Prostate gland (tissue), 2 donors: Measurements from ENCODE around the gene NKG7. TPM values are rescaled to one million over a fixed set of nuclear protein-coding genes. Genes with fewer than 3 reads are reported as not detected.
"Not testable (repeated sequence)": the region's sequence is repeated elsewhere in the genome, so short reads cannot be mapped to it uniquely, and the experiment has no call there.

ENCODE experiments used
- DNase-seq: peaks from one replicate; pipeline ENCODE4 v3.0.0-alpha.2; 2019; ENCODE audit warnings: low spot score
- H3K27ac ChIP-seq, 2 donors: fragments of 200-600 bp; sonication (generic); 2 replicates each; pipeline ENCODE4 v1.5.1; 2017 to 2019
- H3K27me3 ChIP-seq: fragments of 200-600 bp; sonication (generic); replicated peaks from 2 replicates; pipeline ENCODE4 v1.5.1; 2019; ENCODE audit not compliant: insufficient read depth
- H3K36me3 ChIP-seq, 2 donors: fragments of 200-600 bp; sonication (generic); 1 replicate in 1 of 2; 2 replicates in 1 of 2; pipeline versions ENCODE4 v1.5.1 to v1.8.1; 2017 to 2019
- H3K4me1 ChIP-seq: fragments of 200-600 bp; sonication (generic); replicated peaks from 2 replicates; pipeline ENCODE4 v1.5.1; 2019
- H3K4me3 ChIP-seq, 2 donors: fragments of 200-600 bp; sonication (generic); 2 replicates each; pipeline ENCODE4 v1.5.1; 2017 to 2019
- H3K9me3 ChIP-seq: fragments of 200-600 bp; sonication (generic); 2 replicates; pipeline ENCODE4 v1.5.1; 2017
- POLR2A ChIP-seq: fragments of 450-650 bp; IDR thresholded peaks from one replicate; pipeline ENCODE4 v1.6.1; 2016; ENCODE audit warnings: antibody characterized with exemption, mild to moderate bottlenecking
- POLR2AphosphoS5 ChIP-seq: sonication (generic); formaldehyde crosslinking; IDR thresholded peaks from one replicate; pipeline ENCODE4 v1.6.1; 2017; ENCODE audit warnings: antibody characterized with exemption
- WGBS: methylation state at CpG from one replicate; pipeline ENCODE4 v1.1.5; 2018; 5-methylcytosine and 5-hydroxymethylcytosine counted together
- intact Hi-C: fragments of 100-400 bp; cut with DNase I; formaldehyde crosslinking; loops from one replicate; pipeline ENCODE4 v1.14.2; 2022
- total RNA-seq, 2 donors: library from RNA; depleted of rRNA; stranded (reverse); fragments of >200 nt; gene quantifications; one replicate each; pipeline ENCODE4 v1.1.0, GENCODE V29; 2016
- TF ChIP-seq, protein P1 (sequence below), 4 experiments: fragments of 200-600 bp in 2 of 4; fragments of 450-650 bp in 2 of 4; sonication (generic) in 2 of 4; IDR thresholded peaks; 1 replicate in 3 of 4; 2 replicates in 1 of 4; pipeline ENCODE4 v1.5.1; 2016 to 2019; ENCODE audit warnings: antibody characterized with exemption in 4 of 4, mild to moderate bottlenecking in 2 of 4, moderate library complexity in 2 of 4

NKG7 gene
- total RNA-seq, 2 donors from 2014 or later, result 1.8 TPM; not detected in 1

DNA sequence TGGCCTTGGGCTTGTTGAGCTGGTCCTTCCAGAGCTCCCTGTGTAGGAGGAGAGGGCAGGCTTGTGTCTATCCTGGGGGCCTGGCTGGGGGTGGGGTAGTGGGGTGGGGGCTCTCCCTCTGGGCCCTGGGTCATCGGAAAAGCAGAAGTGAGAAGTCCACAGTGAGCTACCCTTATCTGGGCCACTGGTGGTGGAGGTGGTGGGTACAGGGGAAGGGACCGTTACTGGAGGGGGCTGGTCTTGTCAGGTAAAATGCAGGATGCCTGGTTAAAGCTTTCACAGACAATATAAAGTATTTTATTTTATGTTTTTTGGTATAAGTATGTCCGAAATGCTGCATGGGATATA, 45.3 kb upstream of the NKG7 start:
- intact Hi-C loops, result no loop called here
- H3K9me3 ChIP-seq, result no peaks in the 10 kb centered on the region
- H3K4me1 ChIP-seq, result no peaks in the 10 kb centered on the region
- no peak overlapping the region for H3K27ac ChIP-seq
- TF ChIP-seq POLR2AphosphoS5, result no peak
- no peak for TF ChIP-seq POLR2A
- TF ChIP-seq, protein P1, sequence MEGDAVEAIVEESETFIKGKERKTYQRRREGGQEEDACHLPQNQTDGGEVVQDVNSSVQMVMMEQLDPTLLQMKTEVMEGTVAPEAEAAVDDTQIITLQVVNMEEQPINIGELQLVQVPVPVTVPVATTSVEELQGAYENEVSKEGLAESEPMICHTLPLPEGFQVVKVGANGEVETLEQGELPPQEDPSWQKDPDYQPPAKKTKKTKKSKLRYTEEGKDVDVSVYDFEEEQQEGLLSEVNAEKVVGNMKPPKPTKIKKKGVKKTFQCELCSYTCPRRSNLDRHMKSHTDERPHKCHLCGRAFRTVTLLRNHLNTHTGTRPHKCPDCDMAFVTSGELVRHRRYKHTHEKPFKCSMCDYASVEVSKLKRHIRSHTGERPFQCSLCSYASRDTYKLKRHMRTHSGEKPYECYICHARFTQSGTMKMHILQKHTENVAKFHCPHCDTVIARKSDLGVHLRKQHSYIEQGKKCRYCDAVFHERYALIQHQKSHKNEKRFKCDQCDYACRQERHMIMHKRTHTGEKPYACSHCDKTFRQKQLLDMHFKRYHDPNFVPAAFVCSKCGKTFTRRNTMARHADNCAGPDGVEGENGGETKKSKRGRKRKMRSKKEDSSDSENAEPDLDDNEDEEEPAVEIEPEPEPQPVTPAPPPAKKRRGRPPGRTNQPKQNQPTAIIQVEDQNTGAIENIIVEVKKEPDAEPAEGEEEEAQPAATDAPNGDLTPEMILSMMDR (IDR thresholded peaks at IDR 0.05), result no peak
- H3K36me3 ChIP-seq, result no peaks in the 10 kb centered on the region
- no peak for DNase-seq
- no peaks in the 10 kb centered on the region for H3K27me3 ChIP-seq
- WGBS, result 67% methylated on average over 3 of the region's 3 CpGs
- H3K4me3 ChIP-seq, result no peak overlapping the region

DNA sequence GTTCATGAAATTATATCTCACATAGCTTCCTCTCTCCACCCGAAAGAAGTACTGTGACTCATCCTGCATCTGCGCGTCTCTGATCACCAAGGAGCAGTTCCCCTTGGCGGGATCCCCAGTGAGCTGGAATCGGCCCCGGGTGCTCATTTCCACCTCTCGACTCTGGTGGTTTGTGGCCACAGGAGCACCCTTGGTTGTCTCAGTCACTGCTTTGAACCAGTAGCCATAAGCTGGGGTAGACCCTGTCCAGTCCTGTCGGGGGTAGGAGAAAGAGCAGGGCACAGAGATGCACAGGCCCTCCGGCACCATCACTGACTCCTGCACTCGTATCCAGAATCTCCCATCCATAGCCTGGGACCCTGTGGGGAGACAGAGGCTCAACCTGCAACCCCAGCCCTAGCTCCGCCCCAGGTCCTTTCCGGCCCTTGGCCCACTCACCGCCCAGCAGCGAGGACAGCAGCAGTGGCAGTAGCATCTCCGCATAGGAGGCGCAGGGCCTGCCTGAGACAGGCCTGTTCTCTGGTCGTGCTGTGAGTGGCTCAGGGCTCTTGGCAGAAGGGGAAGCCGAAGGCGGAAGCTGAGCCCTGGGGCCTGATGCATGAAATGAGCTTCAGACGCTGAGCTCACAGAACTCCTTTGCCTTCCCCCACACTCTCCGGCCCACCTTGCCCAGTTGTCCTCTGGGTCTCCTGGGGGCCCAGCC, 44.8 kb upstream of the NKG7 start, which contains the start of gene SIGLEC10:
SIGLEC10 (minus strand) TSS at position 536 of the 703 bp plus-strand sequence; CDS start at position 475, 61 bp downstream.
- WGBS, result 51% methylated on average over 21 of the region's 21 CpGs
- H3K4me3 ChIP-seq, result no peak within 1 kb of the TSS
- H3K9me3 ChIP-seq, result no peaks in the 10 kb centered on the region
- H3K27ac ChIP-seq, result no peak within 1 kb of the TSS
- TF ChIP-seq POLR2AphosphoS5, result no peak
- no peak for TF ChIP-seq POLR2A
- TF ChIP-seq, protein P1 (IDR thresholded peaks at IDR 0.05), result no peak
- no peaks in the 10 kb centered on the region for H3K4me1 ChIP-seq
- H3K27me3 ChIP-seq, result no peaks in the 10 kb centered on the region
- DNase-seq, result no peak
- intact Hi-C loops, result no loop called here
- no peaks in the 10 kb centered on the region for H3K36me3 ChIP-seq

GRCh38 chr19:51416422-51416821, 44.0 kb upstream of the NKG7 start:
- H3K9me3 ChIP-seq, H3K27me3 ChIP-seq, H3K27ac ChIP-seq, intact Hi-C loops, H3K36me3 ChIP-seq, DNase-seq, H3K4me3 ChIP-seq, H3K4me1 ChIP-seq: not testable (repeated sequence)
- 62% methylated on average over 15 of the region's 15 CpGs for WGBS

DNA sequence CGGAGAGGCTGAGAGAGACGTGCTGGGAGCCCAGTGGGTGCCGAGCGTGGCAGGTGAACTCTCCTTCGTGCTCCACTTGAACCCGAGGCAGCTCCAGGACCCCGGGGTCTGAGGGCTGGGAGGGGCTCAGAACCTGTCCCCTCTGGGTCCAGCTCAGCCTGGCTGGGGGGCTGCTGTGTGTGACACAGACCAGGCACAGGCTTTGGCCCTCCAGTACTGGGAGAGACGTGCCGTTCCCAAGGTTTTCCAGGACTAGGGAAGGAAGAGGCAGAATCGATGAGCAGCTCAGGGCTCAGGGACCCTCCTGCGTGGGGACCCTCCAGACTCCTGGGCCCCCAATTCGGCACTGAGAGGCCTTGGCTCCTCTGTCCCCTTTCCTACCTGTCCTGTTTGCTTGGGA, 42.7 kb upstream of the NKG7 start:
- H3K9me3 ChIP-seq, result no peaks in the 10 kb centered on the region
- H3K27ac ChIP-seq, result no peak overlapping the region
- no peak overlapping the region for H3K4me3 ChIP-seq
- no peaks in the 10 kb centered on the region for H3K36me3 ChIP-seq
- DNase-seq, result no peak
- TF ChIP-seq POLR2AphosphoS5 (no peak), POLR2A (no peak)
- TF ChIP-seq, protein P1 (IDR thresholded peaks at IDR 0.05), result no peak
- no peaks in the 10 kb centered on the region for H3K27me3 ChIP-seq
- intact Hi-C loops, result no loop called here
- 91% methylated on average over 12 of the region's 12 CpGs for WGBS
- no peaks in the 10 kb centered on the region for H3K4me1 ChIP-seq

GRCh38 chr19:51410950-51411748, 38.7 kb upstream of the NKG7 start:
- H3K4me1 ChIP-seq, result no peaks in the 10 kb centered on the region
- DNase-seq, result no peak
- no peak overlapping the region for H3K27ac ChIP-seq
- intact Hi-C loops, result no loop called here
- no peaks in the 10 kb centered on the region for H3K9me3 ChIP-seq
- TF ChIP-seq POLR2A (no peak), POLR2AphosphoS5 (no peak)
- TF ChIP-seq, protein P1 (IDR thresholded peaks at IDR 0.05), result no peak
- WGBS, result 87% methylated on average over 15 of the region's 15 CpGs
- H3K36me3 ChIP-seq, result no peaks in the 10 kb centered on the region
- H3K27me3 ChIP-seq, result no peaks in the 10 kb centered on the region
- H3K4me3 ChIP-seq, result no peak overlapping the region
